Nephron progenitor cell (in vitro differentiated cells): ENCODE data around the gene DENND4C.

ENCODE experiments used
- DNase-seq: peaks from one replicate; pipeline ENCODE4 v3.0.0; 2021
- H3K27ac Mint-ChIP-seq: 2 replicates; pipeline ENCODE4 v1.8.0; 2021; ENCODE audit warnings: mild to moderate bottlenecking, moderate library complexity, mixed read lengths
- H3K27me3 Mint-ChIP-seq: 2 replicates; pipeline ENCODE4 v1.8.0; 2021; ENCODE audit warnings: mild to moderate bottlenecking, low read depth, mixed read lengths; ENCODE audit not compliant: poor library complexity
- H3K36me3 Mint-ChIP-seq: 2 replicates; pipeline ENCODE4 v1.8.0; 2021; ENCODE audit warnings: low read depth, mixed read lengths
- H3K4me1 Mint-ChIP-seq: 2 replicates; pipeline ENCODE4 v1.8.0; 2021; ENCODE audit warnings: mixed read lengths
- H3K4me3 Mint-ChIP-seq: 2 replicates; pipeline ENCODE4 v1.8.0; 2021; ENCODE audit warnings: mild to moderate bottlenecking, moderate library complexity, mixed read lengths
- H3K9me3 Mint-ChIP-seq: 2 replicates; pipeline ENCODE4 v1.8.0; 2021; ENCODE audit warnings: mild to moderate bottlenecking, moderate library complexity, mixed read lengths
- CTCF ChIP-seq: fragments of 200-600 bp; sonication (generic); IDR thresholded peaks from 2 replicates; pipeline ENCODE4 v1.5.0; 2021; ENCODE audit warnings: antibody characterized with exemption

The DENND4C gene

GRCh38 chr9:19230355-19231125, at the start of gene DENND4C:
DENND4C (plus strand) TSS chr9:19230693; CDS start chr9:19276175, 45,482 bp downstream.
- Mint-ChIP-seq H3K27me3 (peaks cover 5% of the 10 kb centered on the region), H3K4me3 (no peak within 1 kb of the TSS), H3K4me1 (peaks cover 21% of the 10 kb centered on the region), H3K9me3 (peaks cover 4% of the 10 kb centered on the region), H3K36me3 (peaks cover 14% of the 10 kb centered on the region), H3K27ac (peak within 1 kb of the TSS; percentile 99)
- peak; percentile 95 for DNase-seq
- no peak for TF ChIP-seq CTCF

GRCh38 chr9:19180991-19181390, 49.5 kb upstream of the DENND4C start:
- H3K36me3 Mint-ChIP-seq: no peaks in the 10 kb centered on the region
- H3K27ac Mint-ChIP-seq: no peak overlapping the region
- no peak for TF ChIP-seq CTCF
- peaks cover 11% of the 10 kb centered on the region for H3K4me1 Mint-ChIP-seq
- DNase-seq: no peak
- H3K27me3 Mint-ChIP-seq: peaks cover 8% of the 10 kb centered on the region
- H3K9me3 Mint-ChIP-seq: no peaks in the 10 kb centered on the region
- no peak overlapping the region for H3K4me3 Mint-ChIP-seq

GRCh38 chr9:19181561-19181960, 48.9 kb upstream of the DENND4C start:
- Mint-ChIP-seq H3K9me3 (no peaks in the 10 kb centered on the region), H3K4me1 (peaks cover 11% of the 10 kb centered on the region), H3K4me3 (no peak overlapping the region), H3K36me3 (no peaks in the 10 kb centered on the region), H3K27me3 (peaks cover 8% of the 10 kb centered on the region), H3K27ac (no peak overlapping the region)
- no peak for TF ChIP-seq CTCF
- no peak for DNase-seq

GRCh38 chr9:19184144-19184917, 46.2 kb upstream of the DENND4C start:
- Mint-ChIP-seq H3K27ac (peak overlapping the region; percentile 99), H3K4me1 (peaks cover 11% of the 10 kb centered on the region), H3K9me3 (no peaks in the 10 kb centered on the region), H3K36me3 (no peaks in the 10 kb centered on the region), H3K27me3 (no peaks in the 10 kb centered on the region), H3K4me3 (no peak overlapping the region)
- no peak for TF ChIP-seq CTCF
- DNase-seq: peak; percentile 13

- H3K9me3 Mint-ChIP-seq: no peaks in the 10 kb centered on the region
- TF ChIP-seq CTCF: no peak
- H3K36me3 Mint-ChIP-seq: no peaks in the 10 kb centered on the region
- H3K4me1 Mint-ChIP-seq: peaks cover 11% of the 10 kb centered on the region
- DNase-seq: no peak
- H3K27me3 Mint-ChIP-seq: no peaks in the 10 kb centered on the region
- H3K27ac Mint-ChIP-seq: no peak overlapping the region
- H3K4me3 Mint-ChIP-seq: no peak overlapping the region
Measured at GRCh38 chr9:19185191-19185590, 45.3 kb upstream of the DENND4C start.
